GM18508 (cell line): ENCODE data around the gene ATP11A.
"Not testable (repeated sequence)": the region's sequence is repeated elsewhere in the genome, so short reads cannot be mapped to it uniquely, and the experiment has no call there.

ENCODE experiments used
- ATAC-seq: cut with Tn5 transposase; IDR thresholded peaks from one replicate; pipeline ENCODE4 v1.9.1; 2021; ENCODE audit warnings: moderate number of reproducible peaks; ENCODE audit not compliant: insufficient read depth, unreplicated experiment

ATP11A gene

GRCh38 chr13:112844411-112844810 is 154.6 kb downstream of the ATP11A start:
- ATAC-seq = no peak

GRCh38 chr13:112844879-112845278 is 155.0 kb downstream of the ATP11A start:
- no peak for ATAC-seq

GRCh38 chr13:112845511-112846144 is 155.8 kb downstream of the ATP11A start:
- ATAC-seq = no peak

- no peak for ATAC-seq
These were observed 156.7 kb downstream of the ATP11A start for GRCh38 chr13:112846411-112847115.

- ATAC-seq = no peak
These were observed 159.7 kb downstream of the ATP11A start for GRCh38 chr13:112849500-112849899.

- no peak for ATAC-seq
These were observed 160.4 kb downstream of the ATP11A start for GRCh38 chr13:112850273-112850672.

- no peak for ATAC-seq
These were observed 161.5 kb downstream of the ATP11A start for GRCh38 chr13:112851107-112852038.

GRCh38 chr13:112852392-112852791 is 162.6 kb downstream of the ATP11A start:
- no peak for ATAC-seq

- ATAC-seq = no peak
These were observed 163.0 kb downstream of the ATP11A start for GRCh38 chr13:112852808-112853207.

- ATAC-seq = no peak
These were observed 164.5 kb downstream of the ATP11A start for GRCh38 chr13:112854321-112854720.

GRCh38 chr13:112855859-112856258 is 166.0 kb downstream of the ATP11A start:
- ATAC-seq = no peak

GRCh38 chr13:112857914-112858490 is 168.2 kb downstream of the ATP11A start:
- no peak for ATAC-seq

GRCh38 chr13:112859128-112859816 is 169.4 kb downstream of the ATP11A start:
- ATAC-seq = no peak

GRCh38 chr13:112859817-112860190 is 170.0 kb downstream of the ATP11A start:
- no peak for ATAC-seq

- ATAC-seq = no peak
These were observed 172.2 kb downstream of the ATP11A start for GRCh38 chr13:112861876-112862615.

GRCh38 chr13:112863356-112863755 is 173.5 kb downstream of the ATP11A start:
- not testable (repeated sequence) for ATAC-seq

- not testable (repeated sequence) for ATAC-seq
These were observed 175.6 kb downstream of the ATP11A start for GRCh38 chr13:112865478-112865877.

- ATAC-seq = no peak
These were observed 177.5 kb downstream of the ATP11A start for GRCh38 chr13:112867301-112867711.

- ATAC-seq = no peak
These were observed 178.5 kb downstream of the ATP11A start for GRCh38 chr13:112868308-112868707.
